Measurements from ENCODE around the gene CEP41.

Gene CEP41

GRCh38 chr7:130369110-130369711, 71.6 kb downstream of the CEP41 start:
- no peak for DNase-seq (ENCODE audit: low read depth in 2 of 2)

GRCh38 chr7:130367836-130368746, 72.7 kb downstream of the CEP41 start:
- no peak for DNase-seq (ENCODE audit: low read depth in 2 of 2)

- DNase-seq (ENCODE audit: low read depth in 2 of 2) = no peak
Observed at GRCh38 chr7:130367088-130367755, 73.6 kb downstream of the CEP41 start.

GRCh38 chr7:130366564-130366963, 74.3 kb downstream of the CEP41 start:
- DNase-seq (ENCODE audit: low read depth in 2 of 2) = no peak

- DNase-seq (ENCODE audit: low read depth in 2 of 2) = no peak
Observed at GRCh38 chr7:130365511-130366441, 75.0 kb downstream of the CEP41 start.

GRCh38 chr7:130365088-130365487, 75.7 kb downstream of the CEP41 start:
- no peak for DNase-seq (ENCODE audit: low read depth in 2 of 2)

- no peak for DNase-seq (ENCODE audit: low read depth in 2 of 2)
Observed at GRCh38 chr7:130364451-130364850, 76.4 kb downstream of the CEP41 start.

- DNase-seq (ENCODE audit: low read depth in 2 of 2) = peak in 1 of 2 experiments; percentile 43
Observed at GRCh38 chr7:130363026-130363847, 77.6 kb downstream of the CEP41 start.

GRCh38 chr7:130362251-130362816, 78.5 kb downstream of the CEP41 start:
- DNase-seq (ENCODE audit: low read depth in 2 of 2) = no peak

GRCh38 chr7:130361681-130362080, 79.1 kb downstream of the CEP41 start:
- no peak for DNase-seq (ENCODE audit: low read depth in 2 of 2)

- no peak for DNase-seq (ENCODE audit: low read depth in 2 of 2)
Observed at GRCh38 chr7:130360518-130360917, 80.3 kb downstream of the CEP41 start.

GRCh38 chr7:130359276-130359857, 81.4 kb downstream of the CEP41 start:
- DNase-seq (ENCODE audit: low read depth in 2 of 2) = no peak

GRCh38 chr7:130358471-130358870, 82.3 kb downstream of the CEP41 start:
- no peak for DNase-seq (ENCODE audit: low read depth in 2 of 2)

- DNase-seq (ENCODE audit: low read depth in 2 of 2) = no peak
Observed at GRCh38 chr7:130356876-130357611, 83.8 kb downstream of the CEP41 start.

GRCh38 chr7:130356121-130356875, 84.5 kb downstream of the CEP41 start:
- no peak for DNase-seq (ENCODE audit: low read depth in 2 of 2)

GRCh38 chr7:130353196-130353595, 87.6 kb downstream of the CEP41 start:
- no peak for DNase-seq (ENCODE audit: low read depth in 2 of 2)

- DNase-seq (ENCODE audit: low read depth in 2 of 2) = no peak
Observed at GRCh38 chr7:130352194-130353074, 88.4 kb downstream of the CEP41 start.

GRCh38 chr7:130351791-130352090, 89.1 kb downstream of the CEP41 start:
- no peak for DNase-seq (ENCODE audit: low read depth in 2 of 2)

Measured in stimulated activated CD4-positive, alpha-beta T cell treated with anti-CD3 and anti-CD28 coated beads, Interleukin-12 subunit alpha, Interleukin-12 subunit beta, amount 100 ng/mL, for 24 hours (primary cell).